Neuronal stem cell (in vitro differentiated cells): ENCODE measurements around the gene MED13L.

Source experiments
- DNase-seq: peaks from one replicate; pipeline ENCODE4 v3.0.0-alpha.2; 2013; ENCODE audit warnings: low spot score
- H2AFZ ChIP-seq: one replicate; pipeline ENCODE4 v1.6.1; 2013; ENCODE audit warnings: mild to moderate bottlenecking, low read length, inconsistent platforms
- H2AK5ac ChIP-seq: 2 replicates; pipeline ENCODE4 v1.6.1; 2013; ENCODE audit warnings: low read depth, mild to moderate bottlenecking, inconsistent platforms, low read length, moderate library complexity, mixed read lengths
- H2BK120ac ChIP-seq: 2 replicates; pipeline ENCODE4 v1.6.1; 2013; ENCODE audit warnings: low read depth, mild to moderate bottlenecking, inconsistent platforms, low read length, moderate library complexity, mixed read lengths
- H2BK12ac ChIP-seq: one replicate; pipeline ENCODE4 v1.6.1; 2013; ENCODE audit warnings: low read length, inconsistent platforms
- H2BK15ac ChIP-seq: 2 replicates; pipeline ENCODE4 v1.6.1; 2013; ENCODE audit warnings: mild to moderate bottlenecking, low read length, inconsistent platforms, mixed read lengths
- H2BK5ac ChIP-seq: one replicate; pipeline ENCODE4 v1.6.1; 2013; ENCODE audit warnings: inconsistent platforms, mild to moderate bottlenecking, low read length, moderate library complexity
- H3K14ac ChIP-seq: one replicate; pipeline ENCODE4 v1.6.1; 2013; ENCODE audit warnings: low read length, inconsistent platforms
- H3K18ac ChIP-seq: 2 replicates; pipeline ENCODE4 v1.6.1; 2013; ENCODE audit warnings: low read length, inconsistent platforms
- H3K23ac ChIP-seq: 2 replicates; pipeline ENCODE4 v1.6.1; 2013; ENCODE audit warnings: low read depth, mild to moderate bottlenecking, mixed read lengths, low read length, inconsistent platforms; ENCODE audit not compliant: poor library complexity
- H3K27ac ChIP-seq: replicated peaks from 3 replicates; pipeline ENCODE4 v1.5.1; 2013; ENCODE audit warnings: low read length, inconsistent platforms
- H3K27me3 ChIP-seq, 3 experiments: 2 replicates each; pipeline ENCODE4 v1.6.1; 2013; ENCODE audit warnings: low read length in 3 of 3, mild to moderate bottlenecking in 2 of 3, inconsistent platforms in 1 of 3, low read depth in 1 of 3, mixed read lengths in 1 of 3, moderate library complexity in 1 of 3; ENCODE audit not compliant: control insufficient read depth in 3 of 3, insufficient read depth in 3 of 3
- H3K36me3 ChIP-seq, 2 donors: replicated peaks in 1 of 2; 2 replicates each; pipeline ENCODE4 v1.6.1; 2013; ENCODE audit warnings: low read length in 2 of 2; ENCODE audit not compliant: control insufficient read depth in 2 of 2, insufficient read depth in 2 of 2
- H3K4ac ChIP-seq: 2 replicates; pipeline ENCODE4 v1.6.1; 2013; ENCODE audit warnings: inconsistent platforms, mild to moderate bottlenecking, low read length, moderate library complexity
- H3K4me1 ChIP-seq, 2 donors: 1 replicate in 1 of 2; 2 replicates in 1 of 2; pipeline ENCODE4 v1.6.1; 2013; ENCODE audit warnings: low read length in 2 of 2, low read depth in 1 of 2; ENCODE audit not compliant: control insufficient read depth in 2 of 2, insufficient read depth in 1 of 2
- H3K4me2 ChIP-seq: one replicate; pipeline ENCODE4 v1.6.1; 2013; ENCODE audit warnings: mild to moderate bottlenecking, low read length, inconsistent platforms; ENCODE audit not compliant: insufficient read depth, poor library complexity, severe bottlenecking
- H3K4me3 ChIP-seq, 2 donors: 2 replicates each; pipeline ENCODE4 v1.5.1; 2013; ENCODE audit warnings: low read length in 2 of 2, mild to moderate bottlenecking in 2 of 2, inconsistent platforms in 1 of 2, moderate library complexity in 1 of 2
- H3K79me1 ChIP-seq: one replicate; pipeline ENCODE4 v1.6.1; 2013; ENCODE audit warnings: low read depth, mild to moderate bottlenecking, inconsistent platforms, low read length, moderate library complexity
- H3K9ac ChIP-seq: one replicate; pipeline ENCODE4 v1.6.1; 2013; ENCODE audit warnings: mild to moderate bottlenecking, low read depth, low read length, inconsistent platforms; ENCODE audit not compliant: poor library complexity
- H3K9me3 ChIP-seq, 2 donors: replicated peaks in 1 of 2; 2 replicates each; pipeline versions ENCODE3 to v1.6.1; 2013; ENCODE audit warnings: low read length in 2 of 2, mild to moderate bottlenecking in 2 of 2, inconsistent platforms in 1 of 2, low read depth in 1 of 2, mixed read lengths in 1 of 2, moderate library complexity in 1 of 2; ENCODE audit not compliant: control insufficient read depth in 2 of 2, insufficient read depth in 1 of 2
- H4K8ac ChIP-seq: one replicate; pipeline ENCODE4 v1.6.1; 2013; ENCODE audit warnings: low read depth, mild to moderate bottlenecking, inconsistent platforms, low read length, moderate library complexity
- H4K91ac ChIP-seq: one replicate; pipeline ENCODE4 v1.6.1; 2013; ENCODE audit warnings: low read length, low read depth, mild to moderate bottlenecking, inconsistent platforms; ENCODE audit not compliant: poor library complexity
- WGBS, 2 donors: extraction: QIAGEN DNeasy Blood & Tissue Kit; methylation state at CpG; one replicate each; pipeline ENCODE4 v1.1.7; 2013; ENCODE audit warnings: missing lambda C conversion rate in 2 of 2, mixed read lengths in 1 of 2; ENCODE audit not compliant: insufficient read length in 2 of 2, insufficient replicate concordance in 1 of 2; ENCODE audit errors: extremely low coverage in 2 of 2; 5-methylcytosine and 5-hydroxymethylcytosine counted together

MED13L gene

DNA sequence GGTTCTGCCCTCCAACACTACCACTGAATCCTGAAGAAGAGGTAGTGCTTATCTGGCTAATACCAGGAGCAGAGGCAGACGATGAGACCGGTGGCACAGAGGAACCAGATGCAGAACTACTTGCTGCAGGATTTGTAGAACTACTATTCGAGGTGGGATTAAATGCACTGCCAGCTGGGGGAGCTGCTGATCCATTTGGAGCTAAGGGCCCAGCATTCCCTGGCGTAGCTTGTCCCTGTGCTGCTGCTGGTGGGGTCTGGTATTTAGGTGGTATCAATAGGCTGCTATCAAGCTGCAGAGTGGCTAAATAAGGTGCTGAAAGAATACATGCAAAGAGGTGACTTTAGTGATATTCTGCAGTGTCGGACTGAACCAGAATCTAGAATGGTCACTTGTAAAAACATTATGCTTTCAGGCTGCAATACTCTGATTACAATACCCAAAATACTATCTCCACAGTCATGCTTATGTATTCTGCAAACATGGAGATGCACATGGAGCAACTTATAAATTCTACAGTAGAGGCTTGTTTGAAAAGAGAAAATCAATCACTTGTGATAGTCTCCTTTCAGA, 294.2 kb downstream of the MED13L start:
- no peak for DNase-seq
- WGBS, 2 donors: no CpG with 5 or more reads among the region's 5 CpGs

DNA sequence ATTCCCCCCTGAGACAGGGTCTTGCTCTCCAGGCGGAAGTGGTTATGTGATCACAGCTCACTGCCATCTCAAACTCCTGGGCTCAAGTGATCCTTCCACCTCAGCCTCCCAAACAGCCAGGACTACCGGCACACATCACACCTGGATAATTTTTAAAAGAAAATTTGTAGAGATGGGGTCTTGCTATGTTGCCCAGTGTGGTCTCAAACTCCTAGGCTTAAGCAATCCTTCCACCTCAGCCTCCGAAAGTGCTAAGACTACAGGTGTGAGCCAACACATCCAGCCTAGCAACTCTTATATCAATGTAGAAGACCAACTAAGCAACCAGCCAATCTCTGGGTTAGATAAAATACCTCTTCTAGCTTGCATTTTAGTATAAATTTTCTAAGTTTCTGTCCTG, 297.2 kb downstream of the MED13L start:
- DNase-seq: no peak
- no CpG with 5 or more reads among the region's 3 CpGs for WGBS, 2 donors

More for the DNA sequence above, 294.2 kb downstream of the MED13L start:
- H3K4ac ChIP-seq: no peak overlapping the region
- no peaks in the 10 kb centered on the region for H3K9me3 ChIP-seq
- H3K4me2 ChIP-seq: no peak overlapping the region
- no peak overlapping the region for H2AK5ac ChIP-seq
- H2BK12ac ChIP-seq: no peak overlapping the region
- H2BK15ac ChIP-seq: no peak overlapping the region
- no peak overlapping the region for H2AFZ ChIP-seq
- no peak overlapping the region for H2BK120ac ChIP-seq
- no peak overlapping the region for H4K91ac ChIP-seq
- no peaks in the 10 kb centered on the region for H3K27me3 ChIP-seq
- H4K8ac ChIP-seq: no peak overlapping the region
- H3K79me1 ChIP-seq: no peaks in the 10 kb centered on the region
- no peak overlapping the region for H2BK5ac ChIP-seq
- no peak overlapping the region for H3K9ac ChIP-seq
- no peak overlapping the region for H3K14ac ChIP-seq
- no peak overlapping the region for H3K4me3 ChIP-seq
- peaks cover 0 to 2% of the 10 kb centered on the region in 2 donors for H3K4me1 ChIP-seq
- H3K36me3 ChIP-seq: peaks cover 21 to 84% of the 10 kb centered on the region in 2 donors
- no peak overlapping the region for H3K23ac ChIP-seq
- H3K27ac ChIP-seq: no peak overlapping the region
- H3K18ac ChIP-seq: no peak overlapping the region

GRCh38 chr12:115979851-115980250, 297.6 kb downstream of the MED13L start:
- Histone ChIP-seq H3K4me1 (no peaks in the 10 kb centered on the region), H2BK15ac (no peak overlapping the region), H3K27ac (no peak overlapping the region), H3K36me3 (peaks cover 18 to 65% of the 10 kb centered on the region in 2 donors), H4K8ac (no peak overlapping the region), H3K23ac (no peak overlapping the region), H2BK12ac (no peak overlapping the region), H3K4me3 (no peak overlapping the region), H2AFZ (no peak overlapping the region), H3K4ac (no peak overlapping the region), H4K91ac (no peak overlapping the region), H3K79me1 (no peaks in the 10 kb centered on the region), H2BK5ac (no peak overlapping the region), H3K27me3 (no peaks in the 10 kb centered on the region), H3K18ac (no peak overlapping the region), H2BK120ac (no peak overlapping the region), H3K9me3 (no peaks in the 10 kb centered on the region), H2AK5ac (no peak overlapping the region), H3K14ac (no peak overlapping the region), H3K9ac (no peak overlapping the region), H3K4me2 (no peak overlapping the region)
- no CpG with 5 or more reads among the region's 3 CpGs for WGBS, 2 donors
- no peak for DNase-seq

More for the DNA sequence above, 297.2 kb downstream of the MED13L start:
- Histone ChIP-seq H2BK120ac (no peak overlapping the region), H2BK12ac (no peak overlapping the region), H3K4me1 (no peaks in the 10 kb centered on the region), H3K4me3 (no peak overlapping the region), H3K9ac (no peak overlapping the region), H3K27me3 (no peaks in the 10 kb centered on the region), H3K27ac (no peak overlapping the region), H3K23ac (no peak overlapping the region), H4K91ac (no peak overlapping the region), H3K4me2 (no peak overlapping the region), H4K8ac (no peak overlapping the region), H3K36me3 (peaks cover 17 to 65% of the 10 kb centered on the region in 2 donors), H3K9me3 (no peaks in the 10 kb centered on the region), H3K4ac (no peak overlapping the region), H2BK15ac (no peak overlapping the region), H2AFZ (no peak overlapping the region), H2AK5ac (no peak overlapping the region), H2BK5ac (no peak overlapping the region), H3K14ac (no peak overlapping the region), H3K79me1 (no peaks in the 10 kb centered on the region), H3K18ac (no peak overlapping the region)

- Histone ChIP-seq H4K91ac (no peak overlapping the region), H3K79me1 (no peaks in the 10 kb centered on the region), H3K27ac (no peak overlapping the region), H3K4me3 (no peak overlapping the region), H2AFZ (no peak overlapping the region), H3K9me3 (no peaks in the 10 kb centered on the region), H3K4me1 (no peaks in the 10 kb centered on the region), H2AK5ac (no peak overlapping the region), H3K36me3 (peaks cover 18 to 66% of the 10 kb centered on the region in 2 donors), H3K14ac (no peak overlapping the region), H3K4me2 (no peak overlapping the region), H2BK15ac (no peak overlapping the region), H2BK120ac (no peak overlapping the region), H3K18ac (no peak overlapping the region), H2BK12ac (no peak overlapping the region), H2BK5ac (no peak overlapping the region), H3K9ac (no peak overlapping the region), H3K27me3 (no peaks in the 10 kb centered on the region), H3K4ac (no peak overlapping the region), H4K8ac (no peak overlapping the region), H3K23ac (no peak overlapping the region)
- no peak for DNase-seq
These were observed 298.1 kb downstream of the MED13L start for GRCh38 chr12:115979351-115979750.
